PC-9 (cell line): Measurements from ENCODE around the gene RNF152. TPM values are rescaled to one million over a fixed set of nuclear protein-coding genes. Genes with fewer than 3 reads are reported as not detected.

ENCODE experiments used
- BruUV-seq: library from RNA; stranded (reverse); fragments of 400-500 nt; replicated peaks from 2 replicates; lab custom pipeline; 2021; lab: Mats Ljungman, UMichigan
- CTCF ChIA-PET: fragments of 300-600 bp; sonication (Branson Sonifier 250); formaldehyde crosslinking; loops from one replicate; lab custom pipeline; 2022; ENCODE audit warnings: antibody characterized with exemption; lab: Charles Lee
- POLR2A ChIA-PET: fragments of 300-600 bp; sonication (Branson Sonifier 250); formaldehyde crosslinking; loops from one replicate; lab custom pipeline; 2022; ENCODE audit warnings: antibody characterized with exemption; ENCODE audit not compliant: unreplicated experiment; lab: Charles Lee
- DNase-seq, 2 experiments: peaks; one replicate each; pipeline versions ENCODE4 v3.0.0 to v3.0.0-alpha.2; 2015 to 2022; ENCODE audit warnings: mixed read lengths in 1 of 2
- H2AFZ ChIP-seq: fragments of 200-600 bp; sonication (generic); 2 replicates; pipeline ENCODE4 v1.8.1; 2017; ENCODE audit warnings: antibody characterized with exemption
- H3F3A ChIP-seq: fragments of 200-600 bp; sonication (generic); 2 replicates; pipeline ENCODE4 v1.8.1; 2017; ENCODE audit warnings: antibody characterized with exemption, mild to moderate bottlenecking, low read depth; ENCODE audit not compliant: insufficient read depth
- H3K27ac ChIP-seq: fragments of 200-600 bp; sonication (generic); 2 replicates; pipeline ENCODE4 v1.6.1; 2016; ENCODE audit warnings: mixed run types
- H3K27me3 ChIP-seq: fragments of 200-600 bp; sonication (generic); 2 replicates; pipeline ENCODE4 v1.6.1; 2016; ENCODE audit warnings: low read depth, mixed run types; ENCODE audit not compliant: insufficient read depth
- H3K36me3 ChIP-seq: fragments of 200-600 bp; sonication (generic); 2 replicates; pipeline ENCODE4 v1.6.1; 2016; ENCODE audit warnings: low read depth, mixed run types
- H3K4me1 ChIP-seq: fragments of 200-600 bp; sonication (generic); replicated peaks from 2 replicates; pipeline ENCODE4 v1.6.1; 2016; ENCODE audit warnings: mixed run types; ENCODE audit not compliant: insufficient read depth
- H3K4me2 ChIP-seq: fragments of 200-600 bp; sonication (generic); 2 replicates; pipeline ENCODE4 v1.6.1; 2017; ENCODE audit warnings: mixed run types
- H3K4me3 ChIP-seq: fragments of 200-600 bp; sonication (generic); 2 replicates; pipeline ENCODE4 v1.6.1; 2016; ENCODE audit warnings: mixed run types
- H3K79me2 ChIP-seq: fragments of 200-600 bp; sonication (generic); 2 replicates; pipeline ENCODE4 v1.6.1; 2017; ENCODE audit warnings: low read depth, mixed run types
- H3K9me2 ChIP-seq: fragments of 200-600 bp; sonication (generic); 2 replicates; pipeline ENCODE4 v1.8.1; 2017; ENCODE audit warnings: mild to moderate bottlenecking; ENCODE audit not compliant: insufficient read depth
- H3K9me3 ChIP-seq: fragments of 200-600 bp; sonication (generic); 2 replicates; pipeline ENCODE4 v1.8.1; 2016; ENCODE audit warnings: low read depth; ENCODE audit not compliant: insufficient read depth
- H4K20me1 ChIP-seq: fragments of 200-600 bp; sonication (generic); 2 replicates; pipeline ENCODE4 v1.8.1; 2017; ENCODE audit not compliant: insufficient read depth
- EZH2 ChIP-seq: fragments of 200-600 bp; sonication (generic); IDR thresholded peaks from 2 replicates; pipeline ENCODE4 v1.8.0; 2017; ENCODE audit warnings: antibody characterized with exemption, low read depth
- intact Hi-C: fragments of 100-400 bp; cut with micrococcal nuclease; formaldehyde crosslinking; loops from one replicate; pipeline ENCODE4 v1.10.0; 2022; ENCODE audit not compliant: unreplicated experiment
- total RNA-seq: library from RNA; stranded (reverse); gene quantifications from 2 replicates; pipeline ENCODE4 v1.2.3, GENCODE V29; 2021
- TF ChIP-seq, protein P1 (sequence below): fragments of 200-600 bp; sonication (generic); conservative IDR thresholded peaks from 2 replicates; pipeline ENCODE4 v1.6.1; 2017; ENCODE audit warnings: mixed run types, antibody characterized with exemption, mild to moderate bottlenecking, moderate library complexity

Gene RNF152
- total RNA-seq, 1 experiment from 2014 or later = not detected

DNA sequence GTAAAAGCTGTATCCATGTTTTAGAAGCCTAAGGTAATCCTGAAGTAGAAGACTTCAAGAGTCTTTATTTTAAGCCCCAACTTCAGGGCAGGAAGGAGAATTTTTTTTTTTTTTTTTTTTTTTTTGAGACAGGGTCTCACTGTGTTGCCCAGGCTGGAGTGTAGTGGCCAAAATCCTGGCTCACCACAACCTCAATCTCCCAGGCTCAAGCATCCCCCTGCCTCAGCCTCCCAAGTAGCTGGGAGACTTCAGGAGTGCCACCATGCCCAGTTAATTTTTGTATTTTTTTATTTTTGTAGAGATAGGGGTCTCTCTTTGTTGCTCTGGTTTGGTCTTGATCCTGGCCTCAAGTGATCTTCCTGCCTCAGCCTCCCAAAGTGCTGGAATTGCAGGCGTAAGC lies 3.3 kb upstream of the RNF152 start:
- intact Hi-C loops = no loop called here
- H3K9me3 ChIP-seq = no peaks in the 10 kb centered on the region
- H3K4me1 ChIP-seq = no peaks in the 10 kb centered on the region
- no peak for DNase-seq
- H3F3A ChIP-seq = no peaks in the 10 kb centered on the region
- no peak for TF ChIP-seq EZH2
- TF ChIP-seq, protein P1, sequence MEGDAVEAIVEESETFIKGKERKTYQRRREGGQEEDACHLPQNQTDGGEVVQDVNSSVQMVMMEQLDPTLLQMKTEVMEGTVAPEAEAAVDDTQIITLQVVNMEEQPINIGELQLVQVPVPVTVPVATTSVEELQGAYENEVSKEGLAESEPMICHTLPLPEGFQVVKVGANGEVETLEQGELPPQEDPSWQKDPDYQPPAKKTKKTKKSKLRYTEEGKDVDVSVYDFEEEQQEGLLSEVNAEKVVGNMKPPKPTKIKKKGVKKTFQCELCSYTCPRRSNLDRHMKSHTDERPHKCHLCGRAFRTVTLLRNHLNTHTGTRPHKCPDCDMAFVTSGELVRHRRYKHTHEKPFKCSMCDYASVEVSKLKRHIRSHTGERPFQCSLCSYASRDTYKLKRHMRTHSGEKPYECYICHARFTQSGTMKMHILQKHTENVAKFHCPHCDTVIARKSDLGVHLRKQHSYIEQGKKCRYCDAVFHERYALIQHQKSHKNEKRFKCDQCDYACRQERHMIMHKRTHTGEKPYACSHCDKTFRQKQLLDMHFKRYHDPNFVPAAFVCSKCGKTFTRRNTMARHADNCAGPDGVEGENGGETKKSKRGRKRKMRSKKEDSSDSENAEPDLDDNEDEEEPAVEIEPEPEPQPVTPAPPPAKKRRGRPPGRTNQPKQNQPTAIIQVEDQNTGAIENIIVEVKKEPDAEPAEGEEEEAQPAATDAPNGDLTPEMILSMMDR = no peak
- H3K27me3 ChIP-seq = no peaks in the 10 kb centered on the region
- no peak overlapping the region for H3K4me2 ChIP-seq
- BruUV-seq = no TSS peak
- POLR2A ChIA-PET = no interaction called here
- no peaks in the 10 kb centered on the region for H4K20me1 ChIP-seq
- CTCF ChIA-PET = no interaction called here
- no peaks in the 10 kb centered on the region for H3K79me2 ChIP-seq
- no peak overlapping the region for H3K4me3 ChIP-seq
- H3K27ac ChIP-seq = no peak overlapping the region
- H3K36me3 ChIP-seq = no peaks in the 10 kb centered on the region
- no peaks in the 10 kb centered on the region for H3K9me2 ChIP-seq
- H2AFZ ChIP-seq = no peak overlapping the region

GRCh38 chr18:61894751-61895524 lies 2.1 kb upstream of the RNF152 start:
- intact Hi-C loops = loop anchor here (5.0 kb wide), 1 partner anchor 313 kb away; no protein-coding TSS in a partner anchor
- Histone ChIP-seq H3K9me2 (no peaks in the 10 kb centered on the region), H3K4me3 (peak overlapping the region; percentile 47; the same call in 1 of the 2 replicates), H3K79me2 (no peaks in the 10 kb centered on the region), H3K9me3 (no peaks in the 10 kb centered on the region), H3K27ac (no peak overlapping the region), H3K4me1 (no peaks in the 10 kb centered on the region), H4K20me1 (no peaks in the 10 kb centered on the region), H3K4me2 (peak overlapping the region; percentile 49), H3K27me3 (no peaks in the 10 kb centered on the region), H2AFZ (no peak overlapping the region), H3F3A (no peaks in the 10 kb centered on the region), H3K36me3 (no peaks in the 10 kb centered on the region)
- no peak for TF ChIP-seq EZH2
- TF ChIP-seq, protein P1 = no peak
- ChIA-PET CTCF (no interaction called here), POLR2A (no interaction called here)
- no TSS peak for BruUV-seq
- no peak for DNase-seq

GRCh38 chr18:61893971-61894750 lies 1.4 kb upstream of the RNF152 start:
- CTCF ChIA-PET = no interaction called here
- peak overlapping the region; percentile 47; the same call in 1 of the 2 replicates for H3K4me3 ChIP-seq
- H3K4me2 ChIP-seq = peak overlapping the region; percentile 49
- TF ChIP-seq, protein P1 = no peak
- TF ChIP-seq EZH2 = no peak
- no peak overlapping the region for H3K27ac ChIP-seq
- no peaks in the 10 kb centered on the region for H3K9me2 ChIP-seq
- H2AFZ ChIP-seq = no peak overlapping the region; the same call in 1 of the 2 replicates
- no peaks in the 10 kb centered on the region for H3F3A ChIP-seq
- intact Hi-C loops = loop anchor here (5.0 kb wide), 1 partner anchor 312 kb away; no protein-coding TSS in a partner anchor
- no TSS peak for BruUV-seq
- H3K79me2 ChIP-seq = no peaks in the 10 kb centered on the region
- H3K27me3 ChIP-seq = no peaks in the 10 kb centered on the region
- DNase-seq = peak in 1 of 2 experiments; percentile 53
- POLR2A ChIA-PET = interaction anchor here (0.6 kb wide), 1 partner anchor 196 kb away, joined by 3 read pairs; no protein-coding TSS in a partner anchor
- H3K9me3 ChIP-seq = no peaks in the 10 kb centered on the region
- no peaks in the 10 kb centered on the region for H3K4me1 ChIP-seq
- no peaks in the 10 kb centered on the region for H4K20me1 ChIP-seq
- H3K36me3 ChIP-seq = no peaks in the 10 kb centered on the region
